Stimulated activated naive CD8-positive, alpha-beta T cell treated with anti-CD3 and anti-CD28 coated beads, Interleukin-15, Interleukin-2, amounts not matched to agents 100 U/mL and 50 U/mL, for 24 hours (primary cell): ENCODE results near the gene CRYBB1.
A peak's percentile ranks its signal among the peaks of the same experiment; 100 is the strongest.
"Not testable (repeated sequence)": the region's sequence is repeated elsewhere in the genome, so short reads cannot be mapped to it uniquely, and the experiment has no call there.

Source experiments
- ATAC-seq: fragments of 150-1000 bp; cut with Tn5 transposase; one replicate; pipeline ENCODE4 v1.10.0; 2021
- DNase-seq: peaks from one replicate; pipeline ENCODE4 v3.0.0; 2021

CRYBB1 gene

DNA sequence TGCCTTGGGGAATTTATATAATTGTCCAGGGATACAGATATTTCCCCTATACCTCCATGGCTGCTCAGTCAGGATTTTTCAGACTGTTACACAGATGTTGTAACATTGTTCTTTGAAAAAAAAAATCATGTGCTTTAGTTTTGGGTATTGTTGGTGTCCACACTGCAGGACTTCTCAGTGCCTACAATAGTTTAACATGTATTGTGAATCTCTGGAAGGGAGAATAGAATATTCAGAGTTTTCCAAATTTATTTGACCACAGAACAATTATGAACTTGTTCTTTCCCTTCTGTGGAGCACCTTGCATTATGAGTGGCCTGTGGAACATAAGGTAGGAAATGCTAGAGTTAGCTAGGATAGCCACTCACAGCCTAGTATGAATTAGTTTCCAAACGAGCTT lies 18.5 kb upstream of the CRYBB1 start:
- no peak for DNase-seq
- no peak for ATAC-seq

- DNase-seq (no peak), ATAC-seq (no peak)
Measured at GRCh38 chr22:26635117-26635516, 17.3 kb upstream of the CRYBB1 start.

- DNase-seq (no peak), ATAC-seq (no peak)
Measured at GRCh38 chr22:26634189-26634588, 16.4 kb upstream of the CRYBB1 start.

GRCh38 chr22:26632422-26633155 lies 14.8 kb upstream of the CRYBB1 start:
- no peak for DNase-seq

DNA sequence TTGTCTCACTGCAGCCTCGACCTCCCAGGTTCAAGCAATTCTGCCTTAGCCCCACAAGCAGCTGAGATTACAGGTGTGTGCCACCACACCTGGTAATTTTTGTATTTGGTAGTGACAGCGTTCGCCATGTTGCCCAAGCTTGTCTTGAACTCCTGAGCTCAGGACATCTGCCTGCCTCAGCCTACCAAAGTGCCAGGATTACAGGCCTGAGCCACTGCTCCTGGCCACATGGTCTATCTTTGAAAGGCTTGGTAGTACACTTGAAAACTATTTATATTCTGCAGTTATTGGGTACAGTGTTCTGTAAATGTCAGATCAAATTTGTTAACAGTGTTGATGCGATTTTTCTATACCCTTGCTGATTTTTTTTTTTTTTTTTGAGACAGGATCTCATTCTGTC lies 13.5 kb upstream of the CRYBB1 start:
- no peak for DNase-seq
- no peak for ATAC-seq

More at GRCh38 chr22:26632422-26633155, 14.8 kb upstream of the CRYBB1 start:
- no peak for ATAC-seq

GRCh38 chr22:26629988-26630761 lies 12.3 kb upstream of the CRYBB1 start:
- DNase-seq (no peak), ATAC-seq (no peak)

GRCh38 chr22:26624803-26625202 lies 7.0 kb upstream of the CRYBB1 start:
- ATAC-seq (no peak), DNase-seq (no peak)

DNA sequence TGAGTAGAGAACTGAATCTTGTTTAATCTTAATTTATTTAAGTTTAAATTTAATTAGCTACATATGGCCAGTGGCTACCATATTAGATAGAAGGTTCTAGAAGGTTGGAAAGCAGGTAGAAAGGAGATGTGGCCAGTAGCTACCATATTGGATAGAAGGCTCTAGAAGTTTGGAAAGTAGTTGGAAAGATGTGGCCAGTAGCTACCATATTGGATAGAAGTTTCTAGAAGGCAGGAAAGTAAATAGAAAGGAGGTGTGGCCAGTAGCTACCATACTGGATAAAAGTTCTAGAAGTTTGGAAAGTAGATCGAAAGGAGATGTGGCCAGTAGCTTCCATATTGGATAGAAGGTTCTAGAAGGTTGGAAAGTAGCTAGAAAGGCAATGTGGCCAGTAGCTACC lies 6.2 kb upstream of the CRYBB1 start:
- DNase-seq: no peak
- no peak for ATAC-seq

GRCh38 chr22:26621663-26622062 lies 3.8 kb upstream of the CRYBB1 start, which contains the start of gene CRYBA4:
Gene CRYBA4, plus strand, starts transcription at chr22:26621963. Its CDS starts 634 bp downstream, at chr22:26622597.
- DNase-seq (no peak), ATAC-seq (no peak)

GRCh38 chr22:26620197-26620596 lies 2.4 kb upstream of the CRYBB1 start:
- ATAC-seq (no peak), DNase-seq (no peak)

GRCh38 chr22:26619510-26619909 lies 1.7 kb upstream of the CRYBB1 start:
- ATAC-seq (no peak), DNase-seq (no peak)

DNA sequence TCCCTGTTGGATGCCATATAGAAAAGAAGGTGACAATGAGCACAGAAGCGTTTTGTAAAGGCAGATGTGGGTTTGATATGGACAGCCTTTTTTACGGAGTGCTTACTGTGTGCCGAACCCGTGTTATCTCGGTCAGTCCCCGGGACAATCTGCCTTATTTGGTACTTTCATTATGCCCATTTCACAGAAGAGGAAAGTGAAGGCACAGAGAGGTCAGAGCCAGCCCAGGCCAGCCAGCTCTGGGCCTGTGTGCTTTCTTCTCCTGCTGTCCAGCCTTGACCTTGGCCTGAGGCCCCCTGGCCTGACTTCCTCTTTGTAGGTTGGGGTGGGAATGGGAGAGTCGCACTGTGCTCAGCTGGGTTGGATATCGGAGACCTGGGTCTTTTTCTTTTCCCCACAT lies 628 bp upstream of the CRYBB1 start:
- ATAC-seq: no peak
- no peak for DNase-seq

GRCh38 chr22:26616650-26617049 lies 1.2 kb downstream of the CRYBB1 start:
- ATAC-seq: no peak
- no peak for DNase-seq

DNA sequence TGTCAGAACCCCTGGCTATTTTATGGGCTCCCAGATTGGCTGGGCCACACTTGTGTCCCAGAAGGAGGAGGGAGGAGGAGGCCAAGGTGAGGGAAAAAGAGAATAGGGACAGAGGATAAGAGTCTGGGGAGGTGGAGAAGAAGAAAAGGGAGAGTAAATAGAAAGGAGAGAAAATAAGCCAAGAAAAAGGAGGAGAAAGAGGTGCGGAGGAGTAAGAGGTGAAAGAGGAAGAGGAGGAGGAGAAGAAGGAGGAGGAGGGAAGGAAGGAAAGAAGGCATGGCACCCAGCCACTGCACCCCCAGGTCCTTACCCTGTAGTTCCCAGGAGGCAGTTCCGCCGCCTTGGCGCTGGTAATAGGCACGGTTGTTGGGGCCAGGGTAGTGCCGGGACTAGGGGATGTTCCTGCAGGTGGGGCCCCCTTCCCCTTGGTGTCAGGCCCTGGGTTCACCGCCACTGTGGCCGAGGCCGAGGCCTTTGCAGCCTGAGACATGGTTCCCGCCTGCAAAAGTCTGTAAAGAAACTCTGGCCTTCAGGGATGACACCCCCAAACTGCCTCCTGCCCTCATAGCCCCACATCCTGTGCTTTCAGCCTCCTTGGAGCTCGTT lies 1.9 kb downstream of the CRYBB1 start:
- ATAC-seq (no peak), DNase-seq (no peak)

DNA sequence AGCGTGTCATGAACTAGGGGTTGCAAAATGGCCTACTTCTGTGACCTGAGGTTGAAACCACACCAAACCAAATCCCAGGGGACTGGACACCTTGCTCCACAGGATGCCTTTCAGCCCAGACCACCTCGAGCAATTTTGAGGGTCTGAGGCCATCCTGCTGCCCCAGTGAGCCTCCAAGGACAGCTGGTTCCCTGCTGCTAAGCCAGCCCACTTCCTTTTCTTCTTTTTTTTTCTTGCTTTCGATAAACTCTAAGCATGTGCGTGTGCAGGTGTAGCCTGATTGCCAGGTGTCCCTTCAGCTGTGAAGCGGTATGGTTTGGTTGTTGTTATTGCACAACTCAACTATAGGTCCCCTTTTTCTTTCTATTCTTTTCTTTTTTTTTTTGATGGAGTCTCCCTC lies 2.7 kb downstream of the CRYBB1 start:
- ATAC-seq (no peak), DNase-seq (no peak)

- ATAC-seq (no peak), DNase-seq (no peak)
Measured at GRCh38 chr22:26614322-26614721, 3.5 kb downstream of the CRYBB1 start.

- DNase-seq, ATAC-seq: not testable (repeated sequence)
Measured at GRCh38 chr22:26613753-26614152, 4.1 kb downstream of the CRYBB1 start.

DNA sequence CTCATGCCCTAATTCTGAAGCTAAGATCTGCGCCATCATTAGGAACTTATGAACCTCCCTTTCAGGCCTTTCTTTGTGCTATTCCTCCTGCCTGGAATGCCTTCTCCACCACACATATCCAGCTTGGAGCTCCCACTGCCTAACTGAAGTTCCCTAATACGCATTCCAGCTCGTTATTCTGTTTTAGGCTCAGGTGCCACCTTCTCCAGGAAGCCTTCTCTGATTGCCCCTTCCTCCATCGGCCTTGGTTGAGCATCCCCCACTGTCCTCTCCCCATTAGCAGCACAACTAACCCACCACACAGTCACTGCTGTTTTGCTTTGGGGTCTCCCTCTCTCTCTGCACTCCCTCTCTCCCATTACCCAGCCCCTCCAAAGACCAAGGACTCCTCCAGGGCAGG lies 5.2 kb downstream of the CRYBB1 start:
- no peak for ATAC-seq

GRCh38 chr22:26610996-26611395 lies 6.8 kb downstream of the CRYBB1 start:
- no peak for DNase-seq
- peak; percentile 66 for ATAC-seq

More for the DNA sequence above, 5.2 kb downstream of the CRYBB1 start:
- DNase-seq: no peak

- peak; percentile 66 for DNase-seq
Measured at GRCh38 chr22:26610072-26610958, 7.5 kb downstream of the CRYBB1 start.

DNA sequence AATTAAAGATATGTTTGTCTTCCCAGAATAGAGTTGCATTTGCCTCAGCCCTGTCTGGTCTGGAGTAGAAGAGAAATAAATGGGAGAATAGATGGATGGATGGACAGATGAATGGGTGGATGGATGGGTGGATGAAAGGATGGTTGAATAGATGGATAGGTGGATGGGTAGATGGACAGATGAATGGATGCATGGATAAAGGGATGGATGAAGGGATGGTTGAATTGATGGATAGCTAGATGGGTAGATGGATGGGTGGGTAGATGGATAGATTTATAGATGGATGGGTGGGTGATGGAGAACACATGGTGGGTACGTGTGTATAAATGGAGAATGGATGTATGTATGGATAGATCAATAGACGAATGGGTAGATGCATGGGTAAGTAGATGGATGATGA lies 8.5 kb downstream of the CRYBB1 start:
- ATAC-seq (no peak), DNase-seq (no peak)

More at GRCh38 chr22:26610072-26610958, 7.5 kb downstream of the CRYBB1 start:
- ATAC-seq: peak; percentile 75

DNA sequence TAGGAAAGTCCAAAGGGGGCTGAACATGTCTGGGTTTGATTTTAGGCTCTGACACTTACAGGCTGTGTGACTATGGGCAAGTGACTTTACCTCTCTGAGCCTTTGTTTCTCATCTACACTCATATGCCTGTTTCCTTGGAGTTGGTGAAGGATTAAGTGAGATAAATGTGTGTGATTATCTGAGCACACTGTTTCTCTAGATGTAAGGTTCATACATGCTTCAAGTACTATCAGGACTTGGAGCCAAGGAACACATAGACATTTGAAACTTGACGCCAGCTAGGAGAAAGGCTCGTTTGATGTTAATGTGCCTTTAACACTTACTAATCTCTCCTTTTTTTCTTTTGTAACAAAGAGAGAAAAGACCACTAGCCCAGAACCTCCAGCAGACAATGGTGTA lies 9.7 kb downstream of the CRYBB1 start:
- no peak for ATAC-seq
- no peak for DNase-seq
